ENCODE measurements around the gene SPTBN4. TPM values are rescaled to one million over a fixed set of nuclear protein-coding genes. Genes with fewer than 3 reads are reported as not detected.

Gene SPTBN4
- total RNA-seq, 1 experiment from 2014 or later, result 1.9 TPM

DNA sequence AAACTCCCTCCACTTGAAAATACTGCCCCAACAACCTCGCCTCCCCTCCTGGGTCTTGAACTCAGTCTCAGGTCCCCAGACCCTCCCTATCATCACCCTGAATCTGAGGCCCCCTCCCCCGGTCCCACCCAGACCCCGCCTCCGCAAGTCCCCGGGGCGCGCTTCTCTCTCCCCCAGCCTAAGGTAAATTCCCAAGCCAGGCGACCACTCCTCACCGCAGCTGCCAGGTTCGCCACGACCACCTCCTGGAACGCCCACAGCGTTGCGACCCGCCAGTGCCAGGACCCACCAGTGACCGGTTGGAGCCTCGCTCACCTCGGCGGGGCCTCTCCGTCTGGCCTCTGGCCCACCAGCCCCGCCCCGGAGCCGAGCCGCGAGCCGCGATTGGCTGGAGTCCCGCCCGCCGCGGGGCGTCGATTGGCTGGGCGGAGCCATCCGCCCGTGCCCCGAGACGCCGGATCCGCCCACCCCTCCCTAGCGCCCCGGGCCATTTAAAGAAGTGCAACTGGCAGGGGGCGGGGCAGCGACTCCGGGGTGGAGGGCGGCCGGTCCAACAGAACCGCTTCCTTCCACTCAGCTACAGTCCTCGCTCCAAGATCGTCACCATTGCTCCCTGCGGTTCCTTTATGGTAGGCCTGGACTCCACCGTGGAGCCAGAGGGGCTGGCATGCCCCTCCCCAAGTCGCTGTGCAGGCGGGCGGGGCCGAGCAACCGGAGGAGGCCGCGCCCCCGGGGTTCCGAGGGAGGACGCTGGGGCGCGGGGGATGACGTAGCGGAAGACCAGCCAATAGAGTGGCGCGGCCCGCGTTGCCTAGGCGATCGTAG, 22.6 kb upstream of the SPTBN4 start, which contains the start of gene SERTAD3:
SERTAD3 (minus strand) TSS at position 336 of the 825 bp plus-strand sequence. CDS start 2,255 bp downstream, outside the sequence.
- BruUV-seq (replicated peaks), result no TSS peak
- POLR2A ChIA-PET (ENCODE audit: unreplicated experiment), result interaction anchor here (0.6 kb wide), 2 partner anchors 19 to 66 kb away, joined by 3 read pairs; no protein-coding TSS in a partner anchor

DNA sequence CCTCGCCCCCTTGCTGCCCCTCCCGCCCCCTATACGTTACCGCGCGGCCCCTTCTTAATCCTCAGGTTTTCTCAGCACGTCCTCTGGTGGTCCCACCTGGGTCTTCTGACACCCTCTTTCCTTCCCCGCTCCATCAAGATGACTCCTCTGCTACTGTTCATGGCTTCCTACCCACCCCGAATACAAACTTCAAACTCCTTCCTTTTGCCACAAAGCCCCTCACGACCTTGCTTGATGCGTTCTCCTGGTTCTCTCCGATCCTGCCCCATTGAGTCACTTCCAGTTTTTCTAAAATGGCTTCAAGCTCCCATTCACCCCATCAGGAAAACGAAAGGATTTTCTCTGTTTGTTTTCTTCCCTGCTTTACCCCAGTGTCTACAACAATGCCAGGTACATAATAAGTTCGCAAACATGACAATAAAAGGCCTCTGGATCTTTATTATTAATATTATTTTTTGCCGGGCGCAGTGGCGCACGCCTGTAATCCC, 21.9 kb upstream of the SPTBN4 start:
- peaks cover 12% of the 10 kb centered on the region; the same call in 1 of the 2 replicates for H3K4me1 ChIP-seq (ENCODE audit: insufficient read depth, low read length)
- H3K4me3 ChIP-seq (ENCODE audit: low read length), result peak overlapping the region; percentile 97
- peak overlapping the region; percentile 99 for H2AFZ ChIP-seq (ENCODE audit: low read length)
- peak overlapping the region; percentile 89 for H3K9ac ChIP-seq (ENCODE audit: low read length)
- no peaks in the 10 kb centered on the region for H3F3A ChIP-seq (ENCODE audit: low read length, unreplicated experiment)
- intact Hi-C loops (cut with micrococcal nuclease), result no loop called here
- H3K4me2 ChIP-seq (ENCODE audit: low read length), result peak overlapping the region; percentile 97
- ATAC-seq, result no peak
- no peaks in the 10 kb centered on the region for H3K9me3 ChIP-seq (ENCODE audit: low read length)
- ChIA-PET POLR2A (ENCODE audit: unreplicated experiment) (interaction anchor here (0.6 kb wide), 2 partner anchors 20 to 66 kb away, joined by 3 read pairs; no protein-coding TSS in a partner anchor), CTCF (interaction anchor here (1.6 kb wide), 1 partner anchor 24 kb away, joined by 4 read pairs; no protein-coding TSS in a partner anchor)
- no peaks in the 10 kb centered on the region for H3K9me2 ChIP-seq (replicated peaks; ENCODE audit: low read length)
- peaks cover 12% of the 10 kb centered on the region; the same call in 1 of the 2 replicates for H3K36me3 ChIP-seq (ENCODE audit: low read depth, low read length)
- TF ChIP-seq EZH2phosphoT487 (IDR thresholded peaks at IDR 0.05; ENCODE audit: borderline replicate concordance, low read length), result no peak
- TF ChIP-seq EZH2 (IDR thresholded peaks at IDR 0.05; ENCODE audit: low read length, unreplicated experiment), result no peak
- TF ChIP-seq, protein P1, sequence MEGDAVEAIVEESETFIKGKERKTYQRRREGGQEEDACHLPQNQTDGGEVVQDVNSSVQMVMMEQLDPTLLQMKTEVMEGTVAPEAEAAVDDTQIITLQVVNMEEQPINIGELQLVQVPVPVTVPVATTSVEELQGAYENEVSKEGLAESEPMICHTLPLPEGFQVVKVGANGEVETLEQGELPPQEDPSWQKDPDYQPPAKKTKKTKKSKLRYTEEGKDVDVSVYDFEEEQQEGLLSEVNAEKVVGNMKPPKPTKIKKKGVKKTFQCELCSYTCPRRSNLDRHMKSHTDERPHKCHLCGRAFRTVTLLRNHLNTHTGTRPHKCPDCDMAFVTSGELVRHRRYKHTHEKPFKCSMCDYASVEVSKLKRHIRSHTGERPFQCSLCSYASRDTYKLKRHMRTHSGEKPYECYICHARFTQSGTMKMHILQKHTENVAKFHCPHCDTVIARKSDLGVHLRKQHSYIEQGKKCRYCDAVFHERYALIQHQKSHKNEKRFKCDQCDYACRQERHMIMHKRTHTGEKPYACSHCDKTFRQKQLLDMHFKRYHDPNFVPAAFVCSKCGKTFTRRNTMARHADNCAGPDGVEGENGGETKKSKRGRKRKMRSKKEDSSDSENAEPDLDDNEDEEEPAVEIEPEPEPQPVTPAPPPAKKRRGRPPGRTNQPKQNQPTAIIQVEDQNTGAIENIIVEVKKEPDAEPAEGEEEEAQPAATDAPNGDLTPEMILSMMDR (conservative IDR thresholded peaks at IDR 0.05; ENCODE audit: low read depth, low read length), result no peak
- no peaks in the 10 kb centered on the region for H3K27me3 ChIP-seq (ENCODE audit: low read length)
- DNase-seq, result no peak
- peak overlapping the region; percentile 56 for H3K27ac ChIP-seq (ENCODE audit: low read length)
- TSS peak; percentile 72 for BruUV-seq (replicated peaks)
- peaks cover 9% of the 10 kb centered on the region; the same call in 1 of the 2 replicates for H4K20me1 ChIP-seq (ENCODE audit: low read length)
- H3K79me2 ChIP-seq (ENCODE audit: low read length), result peaks cover 31% of the 10 kb centered on the region

More for the DNA sequence above, 22.6 kb upstream of the SPTBN4 start, which contains the start of gene SERTAD3:
- H3K36me3 ChIP-seq (ENCODE audit: low read depth, low read length), result peaks cover 12% of the 10 kb centered on the region; the same call in 1 of the 2 replicates
- intact Hi-C loops (cut with micrococcal nuclease), result loop anchor here (2.0 kb wide), 1 partner anchor 23 kb away; no protein-coding TSS in a partner anchor
- DNase-seq, result peak; percentile 91
- H2AFZ ChIP-seq (ENCODE audit: low read length), result peak within 1 kb of the TSS; percentile 99
- no peaks in the 10 kb centered on the region for H3K9me3 ChIP-seq (ENCODE audit: low read length)
- H3K9me2 ChIP-seq (replicated peaks; ENCODE audit: low read length), result no peaks in the 10 kb centered on the region
- H3K27me3 ChIP-seq (ENCODE audit: low read length), result no peaks in the 10 kb centered on the region
- CTCF ChIA-PET, result interaction anchor here (1.6 kb wide), 1 partner anchor 23 kb away, joined by 4 read pairs; no protein-coding TSS in a partner anchor
- TF ChIP-seq EZH2 (IDR thresholded peaks at IDR 0.05; ENCODE audit: low read length, unreplicated experiment) (no peak), EZH2phosphoT487 (IDR thresholded peaks at IDR 0.05; ENCODE audit: borderline replicate concordance, low read length) (no peak)
- TF ChIP-seq, protein P1 (conservative IDR thresholded peaks at IDR 0.05; ENCODE audit: low read depth, low read length), result no peak
- no peaks in the 10 kb centered on the region for H3F3A ChIP-seq (ENCODE audit: low read length, unreplicated experiment)
- peak; percentile 77 for ATAC-seq
- H3K4me1 ChIP-seq (ENCODE audit: insufficient read depth, low read length), result peaks cover 12% of the 10 kb centered on the region; the same call in 1 of the 2 replicates
- peaks cover 31% of the 10 kb centered on the region for H3K79me2 ChIP-seq (ENCODE audit: low read length)
- peak within 1 kb of the TSS; percentile 89 for H3K9ac ChIP-seq (ENCODE audit: low read length)
- peak within 1 kb of the TSS; percentile 97 for H3K4me3 ChIP-seq (ENCODE audit: low read length)
- peak within 1 kb of the TSS; percentile 68 for H3K27ac ChIP-seq (ENCODE audit: low read length)
- peak within 1 kb of the TSS; percentile 97 for H3K4me2 ChIP-seq (ENCODE audit: low read length)
- H4K20me1 ChIP-seq (ENCODE audit: low read length), result peaks cover 9% of the 10 kb centered on the region; the same call in 1 of the 2 replicates
